Loucy (cell line): ENCODE data around the gene SLC25A26.

Source experiments
- H2AFZ ChIP-seq: fragments of 200-600 bp; sonication (generic); 2 replicates; pipeline ENCODE4 v1.6.0; 2016; ENCODE audit warnings: antibody characterized with exemption, mild to moderate bottlenecking, low read length, moderate library complexity
- H3F3A ChIP-seq: fragments of 200-600 bp; 2 replicates; pipeline ENCODE4 v1.6.0; 2016; ENCODE audit warnings: antibody characterized with exemption, low read depth, mild to moderate bottlenecking
- H3K27me3 ChIP-seq: fragments of 200-600 bp; sonication (generic); 2 replicates; pipeline ENCODE4 v1.6.1; 2014; ENCODE audit warnings: low read length, mild to moderate bottlenecking; ENCODE audit not compliant: insufficient read depth, poor library complexity, severe bottlenecking
- H3K36me3 ChIP-seq: fragments of 200-600 bp; sonication (generic); 2 replicates; pipeline ENCODE4 v1.6.1; 2016; ENCODE audit warnings: low read length; ENCODE audit not compliant: insufficient read depth
- H3K4me1 ChIP-seq: fragments of 200-600 bp; sonication (generic); 2 replicates; pipeline ENCODE4 v1.5.1; 2014; ENCODE audit warnings: low read length, mild to moderate bottlenecking; ENCODE audit not compliant: insufficient read depth, poor library complexity, severe bottlenecking
- H3K4me2 ChIP-seq: fragments of 200-600 bp; sonication (generic); 2 replicates; pipeline ENCODE4 v1.6.0; 2014; ENCODE audit warnings: antibody characterized with exemption, low read length, low read depth, mild to moderate bottlenecking; ENCODE audit not compliant: poor library complexity, severe bottlenecking
- H3K4me3 ChIP-seq: fragments of 200-600 bp; sonication (generic); 2 replicates; pipeline ENCODE4 v1.5.1; 2014; ENCODE audit warnings: low read length, mild to moderate bottlenecking, mixed read lengths; ENCODE audit not compliant: poor library complexity, severe bottlenecking
- H3K79me2 ChIP-seq: fragments of 200-600 bp; sonication (generic); 2 replicates; pipeline ENCODE4 v1.6.1; 2014; ENCODE audit warnings: low read length; ENCODE audit not compliant: insufficient read depth
- H3K9ac ChIP-seq: fragments of 200-600 bp; sonication (generic); 2 replicates; pipeline ENCODE4 v1.6.0; 2014; ENCODE audit warnings: mild to moderate bottlenecking, low read depth, low read length, moderate library complexity; ENCODE audit not compliant: poor library complexity, severe bottlenecking
- H3K9me2 ChIP-seq: fragments of 200-600 bp; sonication (generic); replicated peaks from 2 replicates; pipeline ENCODE4 v1.6.1; 2016; ENCODE audit warnings: low read depth, low read length, mixed read lengths
- H3K9me3 ChIP-seq: fragments of 200-600 bp; sonication (generic); 2 replicates; pipeline ENCODE4 v1.6.1; 2014; ENCODE audit warnings: mild to moderate bottlenecking, antibody characterized with exemption, low read length, low read depth; ENCODE audit not compliant: insufficient read depth
- H4K20me1 ChIP-seq: fragments of 200-600 bp; sonication (generic); 2 replicates; pipeline ENCODE4 v1.6.0; 2014; ENCODE audit warnings: antibody characterized with exemption, low read length, mild to moderate bottlenecking; ENCODE audit not compliant: insufficient read depth, poor library complexity, severe bottlenecking
- CTCF ChIP-seq: fragments of 200-600 bp; sonication (generic); conservative IDR thresholded peaks from 2 replicates; pipeline ENCODE4 v1.5.1; 2014; ENCODE audit warnings: mild to moderate bottlenecking, antibody characterized with exemption, low read length
- EZH2phosphoT487 ChIP-seq: fragments of 200-600 bp; IDR thresholded peaks from 2 replicates; pipeline ENCODE4 v1.6.1; 2018; ENCODE audit warnings: antibody characterized with exemption, mild to moderate bottlenecking, moderate library complexity, borderline replicate concordance

The SLC25A26 gene

GRCh38 chr3:66411961-66412887, 191.4 kb downstream of the SLC25A26 start:
- Histone ChIP-seq H3K4me3 (no peak overlapping the region), H3K4me2 (no peak overlapping the region), H3K9me2 (no peaks in the 10 kb centered on the region), H3K36me3 (peaks cover 88% of the 10 kb centered on the region), H3F3A (no peaks in the 10 kb centered on the region), H4K20me1 (peaks cover 4% of the 10 kb centered on the region), H3K9me3 (no peaks in the 10 kb centered on the region), H3K4me1 (peaks cover 17% of the 10 kb centered on the region), H3K9ac (no peak overlapping the region), H3K79me2 (peaks cover 19% of the 10 kb centered on the region), H3K27me3 (no peaks in the 10 kb centered on the region), H2AFZ (no peak overlapping the region)
- no peak for TF ChIP-seq CTCF
- TF ChIP-seq EZH2phosphoT487: no peak

DNA sequence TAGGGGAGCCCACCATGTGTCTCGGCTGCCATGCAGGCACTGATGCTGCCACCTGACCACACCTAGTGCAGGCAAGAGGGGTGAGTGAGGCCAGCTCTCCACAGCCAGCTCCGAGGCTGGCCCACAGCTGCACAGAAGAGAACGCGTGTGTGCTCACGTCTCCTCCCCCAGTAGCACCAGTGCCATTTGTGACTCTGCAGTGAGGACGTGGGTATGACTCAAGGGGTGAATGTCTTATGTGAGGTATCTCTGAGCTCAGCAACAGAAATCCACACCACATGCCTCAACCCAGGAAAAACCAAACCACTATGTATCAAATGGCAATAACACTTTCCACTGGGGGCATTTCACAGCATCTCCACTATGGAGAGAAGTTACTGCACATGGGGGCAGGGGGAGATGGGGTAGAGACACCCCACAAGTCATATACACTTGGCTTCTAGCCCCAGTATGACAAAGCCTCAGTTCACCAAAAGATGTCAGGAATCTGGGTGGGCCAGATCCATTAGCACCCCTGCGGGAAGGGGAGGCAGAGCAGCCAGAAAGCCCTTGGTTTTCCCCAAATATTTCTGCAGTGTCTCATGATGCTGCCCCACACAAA, 192.4 kb downstream of the SLC25A26 start:
- H3K4me2 ChIP-seq: no peak overlapping the region

GRCh38 chr3:66414846-66415245, 194.0 kb downstream of the SLC25A26 start:
- Histone ChIP-seq H3K9me2 (no peaks in the 10 kb centered on the region), H3K4me2 (no peak overlapping the region), H3K36me3 (peaks cover 70% of the 10 kb centered on the region), H2AFZ (no peak overlapping the region), H3K9me3 (no peaks in the 10 kb centered on the region), H3K4me1 (peaks cover 25% of the 10 kb centered on the region), H4K20me1 (no peaks in the 10 kb centered on the region), H3F3A (no peaks in the 10 kb centered on the region), H3K79me2 (peaks cover 46% of the 10 kb centered on the region), H3K4me3 (no peak overlapping the region), H3K9ac (no peak overlapping the region), H3K27me3 (no peaks in the 10 kb centered on the region)
- TF ChIP-seq EZH2phosphoT487 (no peak), CTCF (no peak)

More for the DNA sequence above, 192.4 kb downstream of the SLC25A26 start:
- H3K4me1 ChIP-seq: peaks cover 17% of the 10 kb centered on the region
- H3F3A ChIP-seq: no peaks in the 10 kb centered on the region
- peaks cover 82% of the 10 kb centered on the region for H3K36me3 ChIP-seq
- no peak overlapping the region for H3K9ac ChIP-seq
- H2AFZ ChIP-seq: no peak overlapping the region
- H3K9me3 ChIP-seq: no peaks in the 10 kb centered on the region
- no peak overlapping the region for H3K4me3 ChIP-seq
- TF ChIP-seq CTCF: no peak
- TF ChIP-seq EZH2phosphoT487: no peak
- no peaks in the 10 kb centered on the region for H4K20me1 ChIP-seq
- H3K27me3 ChIP-seq: no peaks in the 10 kb centered on the region
- H3K79me2 ChIP-seq: peaks cover 30% of the 10 kb centered on the region
- H3K9me2 ChIP-seq: no peaks in the 10 kb centered on the region
